Measurements from ENCODE around the gene DNM3. TPM values are rescaled to one million over a fixed set of nuclear protein-coding genes. Genes with fewer than 3 reads are reported as not detected.
"Not testable (repeated sequence)": the region's sequence is repeated elsewhere in the genome, so short reads cannot be mapped to it uniquely, and the experiment has no call there.

The DNM3 gene
- total and polyA plus RNA-seq, 5 experiments from 2014 or later: 0.36 to 2.3 (median 0.41) TPM

DNA sequence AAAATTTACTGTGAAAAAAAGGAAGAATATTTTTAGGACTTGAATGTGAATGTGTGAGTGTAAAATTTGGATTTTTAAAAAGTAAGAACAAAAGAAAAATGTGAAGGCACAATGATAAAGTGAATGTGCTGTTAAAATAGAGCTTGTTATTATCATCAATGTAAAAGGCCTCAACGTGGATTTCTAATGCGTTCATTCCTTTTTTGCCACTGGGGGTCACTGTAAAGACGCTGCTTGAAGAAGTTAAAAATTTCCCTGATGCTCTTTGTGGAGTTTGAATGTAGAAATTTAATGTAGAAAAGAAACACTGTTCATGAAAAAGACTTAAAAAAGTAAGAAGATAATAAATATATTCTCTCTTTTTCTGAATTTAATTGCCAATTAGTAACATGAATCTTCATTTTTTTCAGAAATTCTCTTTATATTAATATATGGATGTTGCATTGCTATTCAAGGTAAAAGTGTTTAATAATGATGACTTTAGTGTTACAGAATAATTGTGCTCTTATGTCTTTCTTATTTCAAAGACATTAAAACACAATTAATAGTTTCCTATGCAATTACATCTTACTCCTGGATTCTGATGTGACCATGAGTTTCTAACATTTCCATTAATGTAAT, 161.5 kb downstream of the DNM3 start:
- Mint-ChIP-seq H3K4me3 (no peak overlapping the region), H3K27ac (no peak overlapping the region), H3K36me3 (no peaks in the 10 kb centered on the region), H3K4me1 (peaks cover 3 to 8% (median 5%) of the 10 kb centered on the region in 4 donors), H3K27me3 (no peaks in the 10 kb centered on the region), H3K9me3 (no peaks in the 10 kb centered on the region)
- peak in 1 of 2 donors; percentile 46 for ATAC-seq
- peak in 6 of 10 donors; percentile 9 to 55 (median 26) for DNase-seq
- POLR2A ChIA-PET: interaction anchor here (0.6 kb wide), 1 partner anchor 378 kb away, joined by 3 read pairs; no protein-coding TSS in a partner anchor

- POLR2A ChIA-PET: no interaction called here
- H3K27ac Mint-ChIP-seq: peak overlapping the region in 1 of 10 donors; percentile 8
- no peak overlapping the region for H3K4me3 Mint-ChIP-seq
- no peaks in the 10 kb centered on the region for H3K36me3 Mint-ChIP-seq
- no peak for ATAC-seq
- no peaks in the 10 kb centered on the region for H3K9me3 Mint-ChIP-seq
- DNase-seq: no peak
- peaks cover 3 to 8% (median 5%) of the 10 kb centered on the region in 4 donors for H3K4me1 Mint-ChIP-seq
- H3K27me3 Mint-ChIP-seq: no peaks in the 10 kb centered on the region
Measured at GRCh38 chr1:172003766-172004530, 162.7 kb downstream of the DNM3 start.

GRCh38 chr1:172004671-172005070, 163.4 kb downstream of the DNM3 start:
- POLR2A ChIA-PET: no interaction called here
- H3K27ac Mint-ChIP-seq: peak overlapping the region in 1 of 10 donors; percentile 8
- H3K36me3 Mint-ChIP-seq: no peaks in the 10 kb centered on the region
- no peak for DNase-seq
- H3K9me3 Mint-ChIP-seq: no peaks in the 10 kb centered on the region
- H3K4me1 Mint-ChIP-seq: peaks cover 3 to 8% (median 5%) of the 10 kb centered on the region in 4 donors
- no peak overlapping the region for H3K4me3 Mint-ChIP-seq
- no peaks in the 10 kb centered on the region for H3K27me3 Mint-ChIP-seq
- ATAC-seq: no peak

DNA sequence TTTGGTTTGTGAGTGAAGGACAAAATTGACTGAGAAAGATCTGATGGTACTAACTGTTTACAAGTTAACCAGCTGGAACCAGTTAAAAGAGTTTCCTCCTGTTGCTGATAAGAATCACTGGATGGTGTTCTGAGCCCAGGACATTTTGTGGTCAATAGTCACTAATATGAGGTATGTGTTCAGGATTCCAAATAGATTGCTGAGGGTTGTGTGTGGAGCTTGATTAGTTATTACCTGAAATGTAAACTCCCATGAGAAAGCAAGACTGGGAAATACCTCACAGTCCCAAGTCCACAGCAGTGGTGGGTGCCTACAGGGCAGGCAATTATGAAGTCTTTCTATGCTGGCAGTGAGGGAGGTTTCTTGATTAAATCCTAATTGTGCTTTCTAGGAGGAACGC, 164.6 kb downstream of the DNM3 start:
- no peaks in the 10 kb centered on the region for H3K36me3 Mint-ChIP-seq
- H3K27me3 Mint-ChIP-seq: no peaks in the 10 kb centered on the region
- no peak overlapping the region for H3K4me3 Mint-ChIP-seq
- no peak for DNase-seq
- H3K27ac Mint-ChIP-seq: peak overlapping the region in 3 of 10 donors; percentile 27 to 53 (median 41)
- H3K4me1 Mint-ChIP-seq: peaks cover 3 to 8% (median 5%) of the 10 kb centered on the region in 4 donors
- POLR2A ChIA-PET: no interaction called here
- H3K9me3 Mint-ChIP-seq: peaks cover 0 to 11% (median 1%) of the 10 kb centered on the region in 9 donors
- no peak for ATAC-seq

DNA sequence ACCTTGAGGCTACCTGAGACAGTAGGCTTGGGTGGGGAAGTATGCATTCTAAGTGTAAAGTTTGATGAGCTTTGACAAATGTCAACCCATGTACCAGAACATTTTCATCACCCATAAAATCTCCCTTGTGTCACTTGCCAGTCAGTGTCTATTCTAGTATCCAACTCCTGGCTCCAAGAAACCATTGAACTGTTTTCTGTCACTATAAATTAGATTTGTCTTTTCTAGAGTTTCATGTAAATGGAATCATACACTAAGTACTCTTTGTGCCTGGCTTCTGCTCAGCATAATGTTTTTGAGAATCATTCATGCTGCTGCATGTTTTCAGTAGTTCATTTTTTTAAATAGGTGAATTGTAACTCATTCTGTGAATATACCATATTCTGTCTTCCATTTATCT, 165.4 kb downstream of the DNM3 start:
- Mint-ChIP-seq H3K4me1 (peaks cover 3 to 8% (median 5%) of the 10 kb centered on the region in 4 donors), H3K27ac (peak overlapping the region in 2 of 10 donors; percentile 12 to 66), H3K9me3 (peaks cover 0 to 18% (median 3%) of the 10 kb centered on the region in 9 donors), H3K36me3 (peaks cover 0 to 6% (median 4%) of the 10 kb centered on the region in 3 donors), H3K27me3 (no peaks in the 10 kb centered on the region), H3K4me3 (no peak overlapping the region)
- DNase-seq: no peak
- POLR2A ChIA-PET: no interaction called here
- ATAC-seq: no peak

DNA sequence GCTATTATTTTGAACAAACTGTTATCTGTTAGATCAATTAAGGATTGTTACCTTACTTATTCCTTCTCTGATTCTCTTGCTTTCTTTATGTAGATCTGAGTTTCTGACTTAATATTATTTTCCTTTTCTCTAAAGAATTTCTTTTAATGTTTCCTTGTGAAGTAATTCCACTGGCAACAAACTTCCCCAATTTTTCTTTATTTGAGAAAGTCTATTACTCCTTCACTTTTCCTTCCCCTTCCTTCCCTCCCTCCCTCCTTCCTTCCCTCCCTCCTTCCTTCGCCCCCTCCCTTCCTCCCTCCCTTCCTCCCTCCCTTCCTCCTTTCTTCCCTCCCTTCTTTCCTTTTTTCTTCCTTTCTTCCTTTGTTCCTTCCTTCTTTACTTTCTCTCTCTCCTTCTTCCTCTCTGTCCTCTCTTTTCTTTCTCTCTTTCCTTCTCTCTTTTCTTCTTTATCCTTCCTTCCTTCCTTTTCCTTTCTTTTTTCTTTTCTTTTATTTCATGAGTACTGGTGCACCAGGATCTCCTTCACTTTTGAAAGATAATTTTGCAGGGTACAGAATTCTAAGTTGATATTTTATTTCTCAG, 177.5 kb downstream of the DNM3 start:
- POLR2A ChIA-PET: no interaction called here
- Mint-ChIP-seq H3K4me1 (peaks cover 0 to 1% (median 0%) of the 10 kb centered on the region in 4 donors), H3K9me3 (peaks cover 0 to 24% (median 2%) of the 10 kb centered on the region in 9 donors), H3K27ac (no peak overlapping the region), H3K27me3 (peaks cover 12 to 49% (median 16%) of the 10 kb centered on the region in 5 donors), H3K36me3 (peaks cover 0 to 9% (median 6%) of the 10 kb centered on the region in 3 donors), H3K4me3 (no peak overlapping the region)
- ATAC-seq (no peak), DNase-seq (no peak)

GRCh38 chr1:172019976-172020375, 178.7 kb downstream of the DNM3 start:
- ATAC-seq (no peak), DNase-seq (no peak)
- Mint-ChIP-seq H3K4me3 (no peak overlapping the region), H3K4me1 (peaks cover 0 to 1% (median 0%) of the 10 kb centered on the region in 4 donors), H3K27me3 (peaks cover 12 to 53% (median 18%) of the 10 kb centered on the region in 5 donors), H3K9me3 (peaks cover 0 to 18% (median 2%) of the 10 kb centered on the region in 9 donors), H3K36me3 (peaks cover 0 to 9% (median 4%) of the 10 kb centered on the region in 3 donors), H3K27ac (no peak overlapping the region)
- POLR2A ChIA-PET: no interaction called here

GRCh38 chr1:172024516-172024915, 183.2 kb downstream of the DNM3 start:
- H3K4me3 Mint-ChIP-seq: no peak overlapping the region
- no peaks in the 10 kb centered on the region for H3K36me3 Mint-ChIP-seq
- POLR2A ChIA-PET: no interaction called here
- H3K4me1 Mint-ChIP-seq: peaks cover 0 to 1% (median 0%) of the 10 kb centered on the region in 4 donors
- peaks cover 13 to 41% (median 18%) of the 10 kb centered on the region in 5 donors for H3K27me3 Mint-ChIP-seq
- no peak overlapping the region for H3K27ac Mint-ChIP-seq
- ATAC-seq: no peak
- no peak for DNase-seq
- peaks cover 0 to under 1% (median 0%) of the 10 kb centered on the region in 9 donors for H3K9me3 Mint-ChIP-seq

- DNase-seq, H3K9me3 Mint-ChIP-seq, ATAC-seq, H3K27ac Mint-ChIP-seq, H3K36me3 Mint-ChIP-seq, POLR2A ChIA-PET, H3K4me3 Mint-ChIP-seq, H3K4me1 Mint-ChIP-seq: not testable (repeated sequence)
- peaks cover 7 to 35% (median 12%) of the 10 kb centered on the region in 5 donors for H3K27me3 Mint-ChIP-seq
Measured at GRCh38 chr1:172024944-172025738, 183.8 kb downstream of the DNM3 start.

DNA sequence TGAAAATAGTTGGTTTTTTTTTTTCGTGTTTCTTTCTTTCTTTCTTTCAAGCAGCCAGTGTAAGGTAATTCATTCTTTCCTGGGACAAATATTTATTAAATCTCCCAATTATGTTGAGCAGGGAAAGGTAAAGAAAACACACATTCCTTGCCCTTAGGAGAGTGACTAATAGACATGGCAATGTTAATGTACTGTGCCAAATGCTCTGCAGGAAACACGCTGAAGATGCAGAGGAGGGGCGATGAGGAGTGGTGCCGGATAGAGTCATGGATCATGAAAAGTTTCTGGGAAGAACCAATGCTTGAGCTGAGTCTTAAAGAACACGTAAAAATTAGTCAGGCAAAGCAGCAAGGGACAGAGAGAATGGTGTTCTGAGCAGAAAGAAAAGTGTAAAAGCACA, 199.2 kb downstream of the DNM3 start:
- H3K27ac Mint-ChIP-seq: no peak overlapping the region
- H3K4me3 Mint-ChIP-seq: peak overlapping the region in 1 of 10 donors; percentile 34
- DNase-seq: no peak
- ATAC-seq: no peak
- peaks cover 0 to 9% (median 3%) of the 10 kb centered on the region in 9 donors for H3K9me3 Mint-ChIP-seq
- POLR2A ChIA-PET: no interaction called here
- peaks cover 13 to 16% (median 15%) of the 10 kb centered on the region in 4 donors for H3K4me1 Mint-ChIP-seq
- H3K36me3 Mint-ChIP-seq: peaks cover 11 to 19% (median 16%) of the 10 kb centered on the region in 3 donors
- peaks cover 0 to 4% (median 0%) of the 10 kb centered on the region in 5 donors for H3K27me3 Mint-ChIP-seq

DNA sequence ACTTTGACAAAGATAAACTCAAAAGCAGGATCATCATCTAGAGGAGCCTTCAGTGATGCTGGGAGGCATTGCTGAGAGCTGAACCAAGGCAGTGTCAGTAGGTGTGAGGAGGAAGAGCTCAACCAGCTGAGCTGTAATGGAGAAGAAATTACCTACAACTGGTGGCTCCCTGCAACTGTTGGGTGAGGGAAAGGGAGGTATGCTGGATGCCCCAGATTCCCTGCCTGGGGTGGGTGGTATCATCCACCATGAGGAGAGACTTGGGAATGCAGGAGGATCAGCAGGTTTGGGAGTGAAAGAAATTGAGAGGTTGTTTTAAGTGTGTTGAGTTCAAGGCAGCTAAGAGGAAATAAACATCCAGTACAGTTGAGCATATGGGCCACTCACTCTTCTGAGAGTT, 199.8 kb downstream of the DNM3 start:
- Mint-ChIP-seq H3K4me1 (peaks cover 13 to 16% (median 15%) of the 10 kb centered on the region in 4 donors), H3K9me3 (peaks cover 0 to 9% (median 3%) of the 10 kb centered on the region in 9 donors), H3K27me3 (peaks cover 0 to 4% (median 0%) of the 10 kb centered on the region in 5 donors), H3K27ac (no peak overlapping the region), H3K36me3 (peaks cover 11 to 19% (median 16%) of the 10 kb centered on the region in 3 donors), H3K4me3 (no peak overlapping the region)
- no peak for DNase-seq
- POLR2A ChIA-PET: no interaction called here
- ATAC-seq: no peak

DNA sequence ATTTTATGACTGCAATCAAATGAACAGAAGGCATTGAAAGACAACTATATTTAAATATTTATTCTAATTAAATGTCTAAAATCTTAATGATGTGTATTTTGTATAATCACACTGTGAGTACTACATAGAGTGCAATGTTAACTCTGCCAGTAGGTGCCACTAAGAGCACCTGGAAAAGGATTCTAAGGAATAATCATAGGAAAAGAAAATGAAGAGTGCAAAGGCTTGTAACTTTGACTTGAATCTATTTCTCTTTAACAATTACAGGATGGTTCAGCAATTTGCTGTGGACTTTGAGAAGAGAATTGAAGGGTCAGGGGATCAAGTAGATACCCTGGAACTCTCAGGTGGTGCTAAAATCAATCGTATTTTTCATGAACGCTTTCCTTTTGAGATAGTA, 200.4 kb downstream of the DNM3 start:
- H3K27ac Mint-ChIP-seq: no peak overlapping the region
- POLR2A ChIA-PET: no interaction called here
- peaks cover 11 to 16% (median 16%) of the 10 kb centered on the region in 3 donors for H3K36me3 Mint-ChIP-seq
- H3K27me3 Mint-ChIP-seq: peaks cover 0 to 4% (median 0%) of the 10 kb centered on the region in 5 donors
- no peak for DNase-seq
- H3K4me1 Mint-ChIP-seq: peaks cover 13 to 16% (median 15%) of the 10 kb centered on the region in 4 donors
- H3K9me3 Mint-ChIP-seq: peaks cover 0 to 9% (median 3%) of the 10 kb centered on the region in 9 donors
- H3K4me3 Mint-ChIP-seq: no peak overlapping the region
- no peak for ATAC-seq
